ENCODE results near the gene ATG10.

GRCh38 chr5:82257729-82258128 is 285.9 kb downstream of the ATG10 start:
- TF ChIP-seq, protein P1, sequence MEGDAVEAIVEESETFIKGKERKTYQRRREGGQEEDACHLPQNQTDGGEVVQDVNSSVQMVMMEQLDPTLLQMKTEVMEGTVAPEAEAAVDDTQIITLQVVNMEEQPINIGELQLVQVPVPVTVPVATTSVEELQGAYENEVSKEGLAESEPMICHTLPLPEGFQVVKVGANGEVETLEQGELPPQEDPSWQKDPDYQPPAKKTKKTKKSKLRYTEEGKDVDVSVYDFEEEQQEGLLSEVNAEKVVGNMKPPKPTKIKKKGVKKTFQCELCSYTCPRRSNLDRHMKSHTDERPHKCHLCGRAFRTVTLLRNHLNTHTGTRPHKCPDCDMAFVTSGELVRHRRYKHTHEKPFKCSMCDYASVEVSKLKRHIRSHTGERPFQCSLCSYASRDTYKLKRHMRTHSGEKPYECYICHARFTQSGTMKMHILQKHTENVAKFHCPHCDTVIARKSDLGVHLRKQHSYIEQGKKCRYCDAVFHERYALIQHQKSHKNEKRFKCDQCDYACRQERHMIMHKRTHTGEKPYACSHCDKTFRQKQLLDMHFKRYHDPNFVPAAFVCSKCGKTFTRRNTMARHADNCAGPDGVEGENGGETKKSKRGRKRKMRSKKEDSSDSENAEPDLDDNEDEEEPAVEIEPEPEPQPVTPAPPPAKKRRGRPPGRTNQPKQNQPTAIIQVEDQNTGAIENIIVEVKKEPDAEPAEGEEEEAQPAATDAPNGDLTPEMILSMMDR (IDR thresholded peaks at IDR 0.05), result no peak
- TF ChIP-seq, protein P2, sequence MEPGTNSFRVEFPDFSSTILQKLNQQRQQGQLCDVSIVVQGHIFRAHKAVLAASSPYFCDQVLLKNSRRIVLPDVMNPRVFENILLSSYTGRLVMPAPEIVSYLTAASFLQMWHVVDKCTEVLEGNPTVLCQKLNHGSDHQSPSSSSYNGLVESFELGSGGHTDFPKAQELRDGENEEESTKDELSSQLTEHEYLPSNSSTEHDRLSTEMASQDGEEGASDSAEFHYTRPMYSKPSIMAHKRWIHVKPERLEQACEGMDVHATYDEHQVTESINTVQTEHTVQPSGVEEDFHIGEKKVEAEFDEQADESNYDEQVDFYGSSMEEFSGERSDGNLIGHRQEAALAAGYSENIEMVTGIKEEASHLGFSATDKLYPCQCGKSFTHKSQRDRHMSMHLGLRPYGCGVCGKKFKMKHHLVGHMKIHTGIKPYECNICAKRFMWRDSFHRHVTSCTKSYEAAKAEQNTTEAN (CRISPR knock-in tag; IDR thresholded peaks at IDR 0.05), result no peak
- no peak for TF ChIP-seq CREM (CRISPR knock-in tag; IDR thresholded peaks at IDR 0.05)
- TF ChIP-seq IRF1 (CRISPR knock-in tag; IDR thresholded peaks at IDR 0.05), result no peak

Data from WTC11 (cell line).